SK-N-SH treated with all-trans-retinoic acid at 6 μM for 48 hours (cell line): ENCODE results near the gene RNF19B.

Source experiments
- ARNTL ChIP-seq: fragments of 450-650 bp; formaldehyde crosslinking; IDR thresholded peaks from 2 replicates; pipeline ENCODE4 v1.5.0; 2020; ENCODE audit warnings: low read depth, mild to moderate bottlenecking, moderate library complexity, borderline replicate concordance
- BACH2 ChIP-seq: fragments of 250-450 bp; sonication (Bioruptor Pico); IDR thresholded peaks from 2 replicates; pipeline ENCODE4 v1.9.0; 2021; ENCODE audit warnings: mild to moderate bottlenecking, borderline replicate concordance
- GLIS3 ChIP-seq: fragments of 250-450 bp; sonication (Bioruptor Pico); IDR thresholded peaks from 2 replicates; pipeline ENCODE4 v1.5.0; 2020; ENCODE audit warnings: mild to moderate bottlenecking, moderate library complexity
- PPARA ChIP-seq: fragments of 250-450 bp; sonication (Bioruptor Pico); IDR thresholded peaks from 2 replicates; pipeline ENCODE4 v1.5.0; 2020; ENCODE audit warnings: mild to moderate bottlenecking, borderline replicate concordance
- RARB ChIP-seq: fragments of 250-450 bp; sonication (Bioruptor Pico); IDR thresholded peaks from 2 replicates; pipeline ENCODE4 v1.8.0; 2021; ENCODE audit warnings: mild to moderate bottlenecking, moderate library complexity
- SNAI2 ChIP-seq: fragments of 250-450 bp; sonication (Bioruptor Pico); IDR thresholded peaks from 2 replicates; pipeline ENCODE4 v1.5.0; 2020; ENCODE audit warnings: mild to moderate bottlenecking, moderate library complexity
- TOX ChIP-seq: fragments of 250-450 bp; sonication (Bioruptor Pico); IDR thresholded peaks from 2 replicates; pipeline ENCODE4 v1.8.0; 2021; ENCODE audit warnings: mild to moderate bottlenecking, moderate library complexity, borderline replicate concordance
- ZC3H10 ChIP-seq: fragments of 250-450 bp; sonication (Bioruptor Pico); IDR thresholded peaks from 2 replicates; pipeline ENCODE4 v1.5.1; 2021; ENCODE audit warnings: mild to moderate bottlenecking, moderate library complexity
- ZFP3 ChIP-seq: fragments of 250-450 bp; sonication (Bioruptor Pico); IDR thresholded peaks from 2 replicates; pipeline ENCODE4 v1.5.0; 2020; ENCODE audit warnings: mild to moderate bottlenecking, moderate library complexity
- ZFP30 ChIP-seq: fragments of 450-650 bp; formaldehyde crosslinking; IDR thresholded peaks from 2 replicates; pipeline ENCODE4 v1.5.0; 2022; ENCODE audit warnings: mild to moderate bottlenecking, moderate library complexity
- TF ChIP-seq, protein P1 (sequence below): fragments of 250-450 bp; sonication (Bioruptor Pico); IDR thresholded peaks from 2 replicates; pipeline ENCODE4 v1.5.0; 2020; ENCODE audit warnings: mild to moderate bottlenecking, moderate library complexity
- TF ChIP-seq, protein P2 (sequence below): fragments of 250-450 bp; sonication (Bioruptor Pico); IDR thresholded peaks from 2 replicates; pipeline ENCODE4 v1.8.0; 2020; ENCODE audit warnings: mild to moderate bottlenecking, moderate library complexity, borderline replicate concordance
- TF ChIP-seq, protein P3 (sequence below): fragments of 250-450 bp; sonication (Bioruptor Pico); IDR thresholded peaks from 2 replicates; pipeline ENCODE4 v1.5.1; 2020; ENCODE audit warnings: low read depth, mild to moderate bottlenecking, moderate library complexity
- TF ChIP-seq, protein P4 (sequence below): fragments of 250-450 bp; sonication (Bioruptor Pico); IDR thresholded peaks from 2 replicates; pipeline ENCODE4 v1.8.0; 2021; ENCODE audit warnings: low read depth, mild to moderate bottlenecking, moderate library complexity, borderline replicate concordance

DNA sequence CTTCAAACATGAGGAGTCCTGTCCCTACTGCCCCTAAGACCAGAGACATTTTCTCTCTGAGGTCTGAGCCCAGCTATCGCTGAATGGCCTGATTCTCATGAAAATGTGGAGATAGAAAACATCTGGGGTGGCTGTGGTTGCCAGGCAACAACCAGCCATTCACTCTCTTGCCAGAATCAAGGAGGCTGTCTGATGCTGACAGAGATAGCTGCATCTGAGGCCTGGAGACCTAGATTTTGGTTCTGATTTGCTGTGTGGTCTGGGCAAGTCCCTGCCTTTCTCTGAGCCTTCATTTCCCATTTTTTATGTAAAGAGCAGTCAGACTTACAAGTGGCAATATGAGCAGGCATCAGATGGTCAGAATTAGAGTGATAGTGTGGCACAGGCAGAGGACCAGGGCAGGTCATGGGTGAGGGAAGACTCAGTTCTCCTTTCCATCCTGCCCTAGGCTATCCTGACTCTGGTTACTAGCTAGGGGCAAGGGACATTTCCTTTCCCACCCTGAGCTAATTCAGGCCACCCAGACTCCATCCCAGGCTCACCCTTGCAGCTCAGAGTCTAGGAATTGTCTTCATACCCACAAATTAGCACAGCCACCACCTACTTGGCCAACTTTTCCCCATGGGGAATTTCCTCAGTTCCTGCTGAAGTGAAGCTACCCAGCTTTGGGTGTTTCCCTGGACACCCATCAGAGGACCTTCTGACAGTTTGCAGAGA, 20.0 kb upstream of the RNF19B start:
- TF ChIP-seq GLIS3 (CRISPR knock-in tag) = no peak
- TF ChIP-seq, protein P1, sequence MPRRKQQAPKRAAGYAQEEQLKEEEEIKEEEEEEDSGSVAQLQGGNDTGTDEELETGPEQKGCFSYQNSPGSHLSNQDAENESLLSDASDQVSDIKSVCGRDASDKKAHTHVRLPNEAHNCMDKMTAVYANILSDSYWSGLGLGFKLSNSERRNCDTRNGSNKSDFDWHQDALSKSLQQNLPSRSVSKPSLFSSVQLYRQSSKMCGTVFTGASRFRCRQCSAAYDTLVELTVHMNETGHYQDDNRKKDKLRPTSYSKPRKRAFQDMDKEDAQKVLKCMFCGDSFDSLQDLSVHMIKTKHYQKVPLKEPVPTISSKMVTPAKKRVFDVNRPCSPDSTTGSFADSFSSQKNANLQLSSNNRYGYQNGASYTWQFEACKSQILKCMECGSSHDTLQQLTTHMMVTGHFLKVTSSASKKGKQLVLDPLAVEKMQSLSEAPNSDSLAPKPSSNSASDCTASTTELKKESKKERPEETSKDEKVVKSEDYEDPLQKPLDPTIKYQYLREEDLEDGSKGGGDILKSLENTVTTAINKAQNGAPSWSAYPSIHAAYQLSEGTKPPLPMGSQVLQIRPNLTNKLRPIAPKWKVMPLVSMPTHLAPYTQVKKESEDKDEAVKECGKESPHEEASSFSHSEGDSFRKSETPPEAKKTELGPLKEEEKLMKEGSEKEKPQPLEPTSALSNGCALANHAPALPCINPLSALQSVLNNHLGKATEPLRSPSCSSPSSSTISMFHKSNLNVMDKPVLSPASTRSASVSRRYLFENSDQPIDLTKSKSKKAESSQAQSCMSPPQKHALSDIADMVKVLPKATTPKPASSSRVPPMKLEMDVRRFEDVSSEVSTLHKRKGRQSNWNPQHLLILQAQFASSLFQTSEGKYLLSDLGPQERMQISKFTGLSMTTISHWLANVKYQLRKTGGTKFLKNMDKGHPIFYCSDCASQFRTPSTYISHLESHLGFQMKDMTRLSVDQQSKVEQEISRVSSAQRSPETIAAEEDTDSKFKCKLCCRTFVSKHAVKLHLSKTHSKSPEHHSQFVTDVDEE (CRISPR knock-in tag) = no peak
- TF ChIP-seq ZC3H10 (CRISPR knock-in tag) = no peak
- TF ChIP-seq, protein P2, sequence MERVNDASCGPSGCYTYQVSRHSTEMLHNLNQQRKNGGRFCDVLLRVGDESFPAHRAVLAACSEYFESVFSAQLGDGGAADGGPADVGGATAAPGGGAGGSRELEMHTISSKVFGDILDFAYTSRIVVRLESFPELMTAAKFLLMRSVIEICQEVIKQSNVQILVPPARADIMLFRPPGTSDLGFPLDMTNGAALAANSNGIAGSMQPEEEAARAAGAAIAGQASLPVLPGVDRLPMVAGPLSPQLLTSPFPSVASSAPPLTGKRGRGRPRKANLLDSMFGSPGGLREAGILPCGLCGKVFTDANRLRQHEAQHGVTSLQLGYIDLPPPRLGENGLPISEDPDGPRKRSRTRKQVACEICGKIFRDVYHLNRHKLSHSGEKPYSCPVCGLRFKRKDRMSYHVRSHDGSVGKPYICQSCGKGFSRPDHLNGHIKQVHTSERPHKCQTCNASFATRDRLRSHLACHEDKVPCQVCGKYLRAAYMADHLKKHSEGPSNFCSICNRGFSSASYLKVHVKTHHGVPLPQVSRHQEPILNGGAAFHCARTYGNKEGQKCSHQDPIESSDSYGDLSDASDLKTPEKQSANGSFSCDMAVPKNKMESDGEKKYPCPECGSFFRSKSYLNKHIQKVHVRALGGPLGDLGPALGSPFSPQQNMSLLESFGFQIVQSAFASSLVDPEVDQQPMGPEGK = no peak
- no peak for TF ChIP-seq RARB (CRISPR knock-in tag)
- TF ChIP-seq, protein P3, sequence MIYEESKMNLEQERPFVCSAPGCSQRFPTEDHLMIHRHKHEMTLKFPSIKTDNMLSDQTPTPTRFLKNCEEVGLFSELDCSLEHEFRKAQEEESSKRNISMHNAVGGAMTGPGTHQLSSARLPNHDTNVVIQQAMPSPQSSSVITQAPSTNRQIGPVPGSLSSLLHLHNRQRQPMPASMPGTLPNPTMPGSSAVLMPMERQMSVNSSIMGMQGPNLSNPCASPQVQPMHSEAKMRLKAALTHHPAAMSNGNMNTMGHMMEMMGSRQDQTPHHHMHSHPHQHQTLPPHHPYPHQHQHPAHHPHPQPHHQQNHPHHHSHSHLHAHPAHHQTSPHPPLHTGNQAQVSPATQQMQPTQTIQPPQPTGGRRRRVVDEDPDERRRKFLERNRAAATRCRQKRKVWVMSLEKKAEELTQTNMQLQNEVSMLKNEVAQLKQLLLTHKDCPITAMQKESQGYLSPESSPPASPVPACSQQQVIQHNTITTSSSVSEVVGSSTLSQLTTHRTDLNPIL (CRISPR knock-in tag) = no peak
- TF ChIP-seq ARNTL (CRISPR knock-in tag) = no peak
- TF ChIP-seq ZFP30 (CRISPR knock-in tag) = no peak
- no peak for TF ChIP-seq BACH2 (CRISPR knock-in tag)
- TF ChIP-seq SNAI2 (CRISPR knock-in tag) = no peak
- TF ChIP-seq, protein P4, sequence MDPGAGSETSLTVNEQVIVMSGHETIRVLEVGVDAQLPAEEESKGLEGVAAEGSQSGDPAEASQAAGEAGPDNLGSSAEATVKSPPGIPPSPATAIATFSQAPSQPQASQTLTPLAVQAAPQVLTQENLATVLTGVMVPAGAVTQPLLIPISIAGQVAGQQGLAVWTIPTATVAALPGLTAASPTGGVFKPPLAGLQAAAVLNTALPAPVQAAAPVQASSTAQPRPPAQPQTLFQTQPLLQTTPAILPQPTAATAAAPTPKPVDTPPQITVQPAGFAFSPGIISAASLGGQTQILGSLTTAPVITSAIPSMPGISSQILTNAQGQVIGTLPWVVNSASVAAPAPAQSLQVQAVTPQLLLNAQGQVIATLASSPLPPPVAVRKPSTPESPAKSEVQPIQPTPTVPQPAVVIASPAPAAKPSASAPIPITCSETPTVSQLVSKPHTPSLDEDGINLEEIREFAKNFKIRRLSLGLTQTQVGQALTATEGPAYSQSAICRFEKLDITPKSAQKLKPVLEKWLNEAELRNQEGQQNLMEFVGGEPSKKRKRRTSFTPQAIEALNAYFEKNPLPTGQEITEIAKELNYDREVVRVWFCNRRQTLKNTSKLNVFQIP = no peak
- TF ChIP-seq ZFP3 (CRISPR knock-in tag) = no peak
- no peak for TF ChIP-seq PPARA
- TF ChIP-seq TOX (CRISPR knock-in tag) = no peak
